Subcutaneous abdominal adipose tissue (tissue), 5 donors: Measurements from ENCODE around the gene SFMBT1.
"Not testable (repeated sequence)": the region's sequence is repeated elsewhere in the genome, so short reads cannot be mapped to it uniquely, and the experiment has no call there.

Experiments
- H3K27ac ChIP-seq: one replicate; pipeline ENCODE4 v1.7.0; 2013; ENCODE audit warnings: low read depth, mild to moderate bottlenecking, inconsistent platforms, low read length, moderate library complexity
- H3K27me3 ChIP-seq, 5 donors: one replicate each; pipeline ENCODE4 v1.7.0; 2013; ENCODE audit warnings: low read length in 5 of 5, inconsistent platforms in 1 of 5; ENCODE audit not compliant: control insufficient read depth in 5 of 5, insufficient read depth in 4 of 5
- H3K36me3 ChIP-seq, 5 donors: one replicate each; pipeline ENCODE4 v1.7.0; 2013; ENCODE audit warnings: low read length in 5 of 5; ENCODE audit not compliant: control insufficient read depth in 5 of 5, insufficient read depth in 5 of 5
- H3K4me1 ChIP-seq, 5 donors: one replicate each; pipeline ENCODE4 v1.7.0; 2013; ENCODE audit warnings: low read length in 5 of 5, mild to moderate bottlenecking in 3 of 5, moderate library complexity in 1 of 5; ENCODE audit not compliant: control insufficient read depth in 5 of 5, insufficient read depth in 5 of 5
- H3K4me3 ChIP-seq, 5 donors: one replicate each; pipeline ENCODE4 v1.7.0; 2013; ENCODE audit warnings: low read length in 5 of 5, low read depth in 1 of 5
- H3K9ac ChIP-seq, 5 donors: one replicate each; pipeline ENCODE4 v1.7.0; 2013; ENCODE audit warnings: low read length in 5 of 5, mild to moderate bottlenecking in 4 of 5, moderate library complexity in 3 of 5
- H3K9me3 ChIP-seq, 5 donors: one replicate each; pipeline ENCODE4 v1.7.0; 2013; ENCODE audit warnings: low read length in 5 of 5; ENCODE audit not compliant: control insufficient read depth in 5 of 5
- donor health status: healthy.
- donor health status: healthy.
- donor health status: healthy.
- donor health status: healthy.
- donor health status: healthy.

Gene SFMBT1

DNA sequence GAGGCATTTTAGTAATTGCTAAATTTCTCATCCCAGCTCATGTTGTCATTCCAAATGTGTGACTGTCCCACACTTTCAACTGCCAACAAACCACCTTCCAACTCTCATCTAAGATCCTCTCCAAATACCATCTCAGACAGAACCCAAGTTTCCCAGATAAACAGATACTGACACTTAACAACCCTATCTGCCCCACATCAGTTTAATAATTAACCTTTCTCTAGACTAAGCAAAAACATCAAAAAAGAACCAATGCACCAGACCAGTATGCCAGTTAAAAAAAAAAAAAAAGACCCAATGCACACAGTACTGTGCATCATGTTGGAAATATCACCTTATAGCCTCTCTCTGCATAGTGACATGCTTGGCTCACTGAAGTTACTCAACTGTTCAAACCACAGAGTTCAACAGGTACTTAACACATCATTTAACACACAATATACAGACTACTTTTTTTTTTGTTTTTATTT, 5.5 kb downstream of the SFMBT1 start:
- Histone ChIP-seq H3K9ac (no peak overlapping the region), H3K4me1 (peaks cover 3 to 14% (median 9%) of the 10 kb centered on the region in 5 donors), H3K27ac (no peak overlapping the region)

GRCh38 chr3:53039376-53039752, 6.5 kb downstream of the SFMBT1 start:
- H3K36me3 ChIP-seq: no peaks in the 10 kb centered on the region
- no peak overlapping the region for H3K4me3 ChIP-seq
- H3K4me1 ChIP-seq: peaks cover under 1 to 9% (median 3%) of the 10 kb centered on the region in 5 donors
- H3K9ac ChIP-seq: no peak overlapping the region
- H3K27me3 ChIP-seq: no peaks in the 10 kb centered on the region
- H3K27ac ChIP-seq: no peak overlapping the region
- H3K9me3 ChIP-seq: no peaks in the 10 kb centered on the region

More for the DNA sequence above, 5.5 kb downstream of the SFMBT1 start:
- H3K9me3 ChIP-seq: no peaks in the 10 kb centered on the region
- no peaks in the 10 kb centered on the region for H3K36me3 ChIP-seq
- no peaks in the 10 kb centered on the region for H3K27me3 ChIP-seq
- no peak overlapping the region for H3K4me3 ChIP-seq

- Histone ChIP-seq H3K9ac (no peak overlapping the region), H3K27me3 (no peaks in the 10 kb centered on the region), H3K4me1 (peaks cover 0 to 4% (median 0%) of the 10 kb centered on the region in 5 donors), H3K9me3 (no peaks in the 10 kb centered on the region), H3K4me3 (no peak overlapping the region), H3K27ac (no peak overlapping the region), H3K36me3 (no peaks in the 10 kb centered on the region)
Measured at GRCh38 chr3:53038679-53039375, 7.0 kb downstream of the SFMBT1 start.

GRCh38 chr3:53035825-53036619, 9.9 kb downstream of the SFMBT1 start:
- no peak overlapping the region for H3K9ac ChIP-seq
- H3K36me3 ChIP-seq: no peaks in the 10 kb centered on the region
- no peak overlapping the region for H3K4me3 ChIP-seq
- no peaks in the 10 kb centered on the region for H3K9me3 ChIP-seq
- H3K4me1 ChIP-seq: no peaks in the 10 kb centered on the region
- no peak overlapping the region for H3K27ac ChIP-seq
- H3K27me3 ChIP-seq: no peaks in the 10 kb centered on the region

DNA sequence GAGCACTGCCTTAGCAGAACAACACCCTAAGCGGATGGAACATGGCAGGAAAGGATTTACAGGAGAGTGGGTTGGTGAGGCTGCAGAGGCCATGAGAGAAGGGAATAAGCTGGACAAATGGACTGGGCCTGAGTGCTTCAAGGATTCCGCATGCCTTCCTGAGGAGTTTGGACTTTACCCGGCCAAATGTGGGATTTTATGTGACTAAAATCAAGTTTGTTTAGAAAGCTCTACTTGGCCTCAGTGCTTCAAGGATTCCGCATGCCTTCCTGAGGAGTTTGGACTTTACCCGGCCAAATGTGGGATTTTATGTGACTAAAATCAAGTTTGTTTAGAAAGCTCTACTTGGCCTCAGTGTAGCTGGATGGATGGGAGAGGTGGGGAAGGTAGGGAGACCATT, 10.9 kb downstream of the SFMBT1 start:
- not testable (repeated sequence) for H3K9me3 ChIP-seq, H3K36me3 ChIP-seq, H3K9ac ChIP-seq, H3K4me3 ChIP-seq, H3K4me1 ChIP-seq, H3K27ac ChIP-seq, H3K27me3 ChIP-seq

GRCh38 chr3:53034411-53034810, 11.5 kb downstream of the SFMBT1 start:
- not testable (repeated sequence) for H3K36me3 ChIP-seq, H3K27ac ChIP-seq, H3K4me1 ChIP-seq, H3K4me3 ChIP-seq, H3K9ac ChIP-seq, H3K27me3 ChIP-seq, H3K9me3 ChIP-seq

- Histone ChIP-seq H3K9me3 (no peaks in the 10 kb centered on the region), H3K27ac (no peak overlapping the region), H3K4me1 (no peaks in the 10 kb centered on the region), H3K27me3 (no peaks in the 10 kb centered on the region), H3K9ac (no peak overlapping the region), H3K36me3 (no peaks in the 10 kb centered on the region), H3K4me3 (no peak overlapping the region)
Measured at GRCh38 chr3:53032609-53033008, 13.3 kb downstream of the SFMBT1 start.

DNA sequence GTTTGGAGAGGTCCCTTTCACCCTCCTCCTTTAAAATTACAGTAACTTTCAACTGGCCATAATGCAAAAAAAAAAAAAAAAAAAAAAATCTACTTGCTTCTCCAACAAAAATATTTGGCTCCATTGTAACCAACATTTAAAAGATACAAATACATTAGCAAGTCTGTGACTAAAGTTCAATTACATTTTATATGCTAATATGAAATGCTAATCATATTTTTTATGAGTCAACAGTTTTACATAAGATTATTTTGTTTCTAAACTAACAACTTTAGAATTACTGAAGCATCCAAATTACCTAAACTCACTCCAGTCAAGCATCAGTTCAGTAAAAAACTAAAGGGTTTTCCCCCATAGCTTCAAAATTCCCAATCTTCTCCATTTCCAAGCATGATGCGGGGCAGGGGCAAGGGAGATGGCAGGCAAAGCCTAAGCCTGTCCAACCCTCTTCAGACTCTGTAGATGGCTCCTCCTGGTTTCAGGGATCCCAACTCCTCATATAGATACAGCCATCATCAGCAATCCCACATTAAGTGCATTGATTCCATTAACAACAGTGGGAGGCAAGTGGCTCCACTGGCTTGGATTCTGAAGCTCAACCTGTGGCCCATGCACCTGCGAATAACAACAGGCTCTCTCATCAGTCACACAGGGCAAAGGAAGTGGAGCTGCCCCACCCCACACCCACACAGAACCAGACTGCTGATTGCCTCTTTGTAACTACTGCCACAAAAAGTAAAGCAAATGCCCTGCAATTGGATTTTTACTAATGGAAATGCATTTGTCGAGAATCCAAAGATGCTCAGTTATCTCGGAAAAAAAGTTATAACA, 15.0 kb downstream of the SFMBT1 start:
- Histone ChIP-seq H3K4me3 (no peak overlapping the region), H3K9ac (no peak overlapping the region), H3K4me1 (no peaks in the 10 kb centered on the region), H3K9me3 (no peaks in the 10 kb centered on the region), H3K36me3 (no peaks in the 10 kb centered on the region), H3K27me3 (no peaks in the 10 kb centered on the region), H3K27ac (no peak overlapping the region)

DNA sequence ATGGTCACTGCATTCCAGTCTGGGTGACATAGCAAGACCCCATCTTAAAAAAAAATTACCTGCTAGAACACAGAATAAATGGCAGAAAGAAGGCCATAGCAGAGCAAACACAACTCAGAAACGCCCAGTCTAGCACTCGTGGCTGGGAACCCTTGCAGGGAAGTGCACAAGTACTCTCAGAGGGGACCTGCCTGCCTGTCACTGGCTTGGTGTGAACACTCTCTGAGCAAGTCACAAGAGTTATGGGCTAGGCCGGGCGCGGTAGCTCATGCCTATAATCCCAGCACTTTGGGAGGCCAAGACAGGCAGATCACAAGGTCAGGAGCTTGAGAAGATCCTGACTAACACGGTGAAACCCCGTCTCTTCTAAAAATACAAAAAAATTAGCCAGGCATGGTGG, 17.2 kb downstream of the SFMBT1 start:
- Histone ChIP-seq H3K4me1 (no peaks in the 10 kb centered on the region), H3K27me3 (no peaks in the 10 kb centered on the region), H3K27ac (no peak overlapping the region), H3K36me3 (no peaks in the 10 kb centered on the region), H3K4me3 (no peak overlapping the region), H3K9ac (no peak overlapping the region), H3K9me3 (no peaks in the 10 kb centered on the region)
